Measurements from ENCODE around the gene TTC12. TPM values are rescaled to one million over a fixed set of nuclear protein-coding genes. Genes with fewer than 3 reads are reported as not detected.
A peak's percentile ranks its signal among the peaks of the same experiment; 100 is the strongest.

The TTC12 gene
- total and polyA plus RNA-seq, 2 of the 13 experiments (the other 11 are each of a cell fraction or from before 2014, with no cell fraction given) = 5.4 to 11.6 TPM

GRCh38 chr11:113314389-113315301 is at the start of gene TTC12 (continued):
- TF ChIP-seq, protein P1, sequence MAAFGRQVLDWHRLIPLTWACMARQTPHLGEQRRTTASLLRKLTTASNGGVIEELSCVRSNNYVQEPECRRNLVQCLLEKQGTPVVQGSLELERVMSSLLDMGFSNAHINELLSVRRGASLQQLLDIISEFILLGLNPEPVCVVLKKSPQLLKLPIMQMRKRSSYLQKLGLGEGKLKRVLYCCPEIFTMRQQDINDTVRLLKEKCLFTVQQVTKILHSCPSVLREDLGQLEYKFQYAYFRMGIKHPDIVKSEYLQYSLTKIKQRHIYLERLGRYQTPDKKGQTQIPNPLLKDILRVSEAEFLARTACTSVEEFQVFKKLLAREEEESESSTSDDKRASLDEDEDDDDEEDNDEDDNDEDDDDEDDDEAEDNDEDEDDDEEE (CRISPR knock-in tag; IDR thresholded peaks at IDR 0.05) = no peak
- TF ChIP-seq, protein P2, sequence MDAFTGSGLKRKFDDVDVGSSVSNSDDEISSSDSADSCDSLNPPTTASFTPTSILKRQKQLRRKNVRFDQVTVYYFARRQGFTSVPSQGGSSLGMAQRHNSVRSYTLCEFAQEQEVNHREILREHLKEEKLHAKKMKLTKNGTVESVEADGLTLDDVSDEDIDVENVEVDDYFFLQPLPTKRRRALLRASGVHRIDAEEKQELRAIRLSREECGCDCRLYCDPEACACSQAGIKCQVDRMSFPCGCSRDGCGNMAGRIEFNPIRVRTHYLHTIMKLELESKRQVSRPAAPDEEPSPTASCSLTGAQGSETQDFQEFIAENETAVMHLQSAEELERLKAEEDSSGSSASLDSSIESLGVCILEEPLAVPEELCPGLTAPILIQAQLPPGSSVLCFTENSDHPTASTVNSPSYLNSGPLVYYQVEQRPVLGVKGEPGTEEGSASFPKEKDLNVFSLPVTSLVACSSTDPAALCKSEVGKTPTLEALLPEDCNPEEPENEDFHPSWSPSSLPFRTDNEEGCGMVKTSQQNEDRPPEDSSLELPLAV (CRISPR knock-in tag; conservative IDR thresholded peaks at IDR 0.05; ENCODE audit: low read depth) = no peak
- 0 out of 2 replicates have a peak, but pooled peaks have one; percentile 48 for TF ChIP-seq SP4 (CRISPR knock-in tag; IDR thresholded peaks at IDR 0.05)
- TF ChIP-seq SOX6 (IDR thresholded peaks at IDR 0.05) = no peak
- peak; percentile 64; the same call in 1 of the 2 replicates for TF ChIP-seq SOX6 (CRISPR knock-in tag; IDR thresholded peaks at IDR 0.05)
- TF ChIP-seq MATR3 (CRISPR knock-in tag; IDR thresholded peaks at IDR 0.05) = no peak
- TF ChIP-seq MAFG (CRISPR knock-in tag; IDR thresholded peaks at IDR 0.05) = no peak
- TF ChIP-seq NR1H2 (CRISPR knock-in tag; IDR thresholded peaks at IDR 0.05; ENCODE audit: borderline replicate concordance, low read depth) = 0 out of 2 replicates have a peak, but pooled peaks have one; percentile 8
- TF ChIP-seq POLR2AphosphoS5 (IDR thresholded peaks at IDR 0.05; ENCODE audit: low read depth, low read length) = peak; percentile 80
- peak; percentile 71 for TF ChIP-seq IKZF4 (CRISPR knock-in tag; IDR thresholded peaks at IDR 0.05; ENCODE audit: borderline replicate concordance, low read depth, not compliant biosample characterization)
- TF ChIP-seq HNRNPLL (IDR thresholded peaks at IDR 0.05; ENCODE audit: low read depth, low read length, poor library complexity, severe bottlenecking) = peak; percentile 99
- no peak for TF ChIP-seq SMC3 (IDR thresholded peaks at IDR 0.05; ENCODE audit: low read length)
- no peak for TF ChIP-seq PAWR (CRISPR knock-in tag; IDR thresholded peaks at IDR 0.05; ENCODE audit: borderline replicate concordance)
- TF ChIP-seq ELK4 (CRISPR knock-in tag; IDR thresholded peaks at IDR 0.05; ENCODE audit: borderline replicate concordance) = no peak
- TF ChIP-seq MEIS2 (CRISPR knock-in tag; IDR thresholded peaks at IDR 0.05) = no peak
- TF ChIP-seq SP2 (CRISPR knock-in tag; IDR thresholded peaks at IDR 0.05) = peak; percentile 60
- TF ChIP-seq, protein P3, sequence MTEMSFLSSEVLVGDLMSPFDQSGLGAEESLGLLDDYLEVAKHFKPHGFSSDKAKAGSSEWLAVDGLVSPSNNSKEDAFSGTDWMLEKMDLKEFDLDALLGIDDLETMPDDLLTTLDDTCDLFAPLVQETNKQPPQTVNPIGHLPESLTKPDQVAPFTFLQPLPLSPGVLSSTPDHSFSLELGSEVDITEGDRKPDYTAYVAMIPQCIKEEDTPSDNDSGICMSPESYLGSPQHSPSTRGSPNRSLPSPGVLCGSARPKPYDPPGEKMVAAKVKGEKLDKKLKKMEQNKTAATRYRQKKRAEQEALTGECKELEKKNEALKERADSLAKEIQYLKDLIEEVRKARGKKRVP (CRISPR knock-in tag; IDR thresholded peaks at IDR 0.05) = no peak
- TF ChIP-seq, protein P4, sequence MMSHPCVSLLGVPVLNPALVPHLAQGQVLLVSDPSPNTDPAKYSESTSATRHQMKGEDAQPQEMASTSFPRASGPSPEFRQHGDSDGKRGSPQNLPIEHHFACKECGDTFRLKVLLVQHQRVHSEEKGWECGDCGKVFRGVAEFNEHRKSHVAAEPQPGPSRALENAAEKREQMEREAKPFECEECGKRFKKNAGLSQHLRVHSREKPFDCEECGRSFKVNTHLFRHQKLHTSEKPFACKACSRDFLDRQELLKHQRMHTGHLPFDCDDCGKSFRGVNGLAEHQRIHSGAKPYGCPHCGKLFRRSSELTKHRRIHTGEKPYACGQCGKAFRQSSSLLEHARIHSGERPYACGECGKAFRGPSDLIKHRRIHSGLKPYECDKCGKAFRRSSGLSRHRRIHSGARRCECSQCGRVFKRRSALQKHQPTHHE (CRISPR knock-in tag; IDR thresholded peaks at IDR 0.05; ENCODE audit: borderline replicate concordance) = no peak
- TF ChIP-seq ZNF354B (CRISPR knock-in tag; IDR thresholded peaks at IDR 0.05) = no peak
- TF ChIP-seq, protein P5, sequence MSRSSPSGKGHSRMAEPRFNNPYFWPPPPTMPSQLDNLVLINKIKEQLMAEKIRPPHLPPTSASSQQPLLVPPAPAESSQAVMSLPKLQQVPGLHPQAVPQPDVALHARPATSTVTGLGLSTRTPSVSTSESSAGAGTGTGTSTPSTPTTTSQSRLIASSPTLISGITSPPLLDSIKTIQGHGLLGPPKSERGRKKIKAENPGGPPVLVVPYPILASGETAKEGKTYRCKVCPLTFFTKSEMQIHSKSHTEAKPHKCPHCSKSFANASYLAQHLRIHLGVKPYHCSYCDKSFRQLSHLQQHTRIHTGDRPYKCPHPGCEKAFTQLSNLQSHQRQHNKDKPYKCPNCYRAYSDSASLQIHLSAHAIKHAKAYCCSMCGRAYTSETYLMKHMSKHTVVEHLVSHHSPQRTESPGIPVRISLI (CRISPR knock-in tag; IDR thresholded peaks at IDR 0.05; ENCODE audit: borderline replicate concordance) = no peak
- TF ChIP-seq HOXD1 (CRISPR knock-in tag; IDR thresholded peaks at IDR 0.05) = no peak
- no peak for TF ChIP-seq ZNF589 (CRISPR knock-in tag; conservative IDR thresholded peaks at IDR 0.05)

Data from HepG2 (cell line).